ENCODE measurements around the gene LSG1.
A peak's percentile ranks its signal among the peaks of the same experiment; 100 is the strongest.

Gene LSG1

GRCh38 chr3:194688200-194688740, 16.3 kb upstream of the LSG1 start:
- TF ChIP-seq, protein P1, sequence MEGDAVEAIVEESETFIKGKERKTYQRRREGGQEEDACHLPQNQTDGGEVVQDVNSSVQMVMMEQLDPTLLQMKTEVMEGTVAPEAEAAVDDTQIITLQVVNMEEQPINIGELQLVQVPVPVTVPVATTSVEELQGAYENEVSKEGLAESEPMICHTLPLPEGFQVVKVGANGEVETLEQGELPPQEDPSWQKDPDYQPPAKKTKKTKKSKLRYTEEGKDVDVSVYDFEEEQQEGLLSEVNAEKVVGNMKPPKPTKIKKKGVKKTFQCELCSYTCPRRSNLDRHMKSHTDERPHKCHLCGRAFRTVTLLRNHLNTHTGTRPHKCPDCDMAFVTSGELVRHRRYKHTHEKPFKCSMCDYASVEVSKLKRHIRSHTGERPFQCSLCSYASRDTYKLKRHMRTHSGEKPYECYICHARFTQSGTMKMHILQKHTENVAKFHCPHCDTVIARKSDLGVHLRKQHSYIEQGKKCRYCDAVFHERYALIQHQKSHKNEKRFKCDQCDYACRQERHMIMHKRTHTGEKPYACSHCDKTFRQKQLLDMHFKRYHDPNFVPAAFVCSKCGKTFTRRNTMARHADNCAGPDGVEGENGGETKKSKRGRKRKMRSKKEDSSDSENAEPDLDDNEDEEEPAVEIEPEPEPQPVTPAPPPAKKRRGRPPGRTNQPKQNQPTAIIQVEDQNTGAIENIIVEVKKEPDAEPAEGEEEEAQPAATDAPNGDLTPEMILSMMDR (IDR thresholded peaks at IDR 0.05; ENCODE audit: control extremely low read depth, extremely low read depth, low read depth, missing control alignments), result no peak
- ChIA-PET POLR2A (interaction anchor here (0.5 to 2.9 kb wide), 3 partner anchors 16 to 572 kb away, joined by 4 to 22 read pairs (median 5); partner anchors contain the start of gene LSG1), CTCF (interaction anchor here (1.0 to 7.4 kb wide), 14 partner anchors 15 to 583 kb away, joined by 3 to 90 read pairs (median 4); partner anchors contain the start of genes LSG1 and XXYLT1)
- peak; percentile 70 for DNase-seq (ENCODE audit: extremely low spot score)

- DNase-seq (ENCODE audit: extremely low spot score), result peak; percentile 75
- TF ChIP-seq, protein P1 (IDR thresholded peaks at IDR 0.05; ENCODE audit: control extremely low read depth, extremely low read depth, low read depth, missing control alignments), result peak; percentile 62
- ChIA-PET POLR2A (interaction anchor here (0.5 to 2.9 kb wide), 4 partner anchors 16 to 855 kb away, joined by 4 to 22 read pairs (median 4); partner anchors contain the start of gene LSG1), CTCF (interaction anchor here (1.0 to 7.4 kb wide), 17 partner anchors 14 to 584 kb away, joined by 3 to 90 read pairs (median 4); partner anchors contain the start of genes LSG1 and XXYLT1)
Measured at GRCh38 chr3:194687638-194688199, 15.7 kb upstream of the LSG1 start.

DNA sequence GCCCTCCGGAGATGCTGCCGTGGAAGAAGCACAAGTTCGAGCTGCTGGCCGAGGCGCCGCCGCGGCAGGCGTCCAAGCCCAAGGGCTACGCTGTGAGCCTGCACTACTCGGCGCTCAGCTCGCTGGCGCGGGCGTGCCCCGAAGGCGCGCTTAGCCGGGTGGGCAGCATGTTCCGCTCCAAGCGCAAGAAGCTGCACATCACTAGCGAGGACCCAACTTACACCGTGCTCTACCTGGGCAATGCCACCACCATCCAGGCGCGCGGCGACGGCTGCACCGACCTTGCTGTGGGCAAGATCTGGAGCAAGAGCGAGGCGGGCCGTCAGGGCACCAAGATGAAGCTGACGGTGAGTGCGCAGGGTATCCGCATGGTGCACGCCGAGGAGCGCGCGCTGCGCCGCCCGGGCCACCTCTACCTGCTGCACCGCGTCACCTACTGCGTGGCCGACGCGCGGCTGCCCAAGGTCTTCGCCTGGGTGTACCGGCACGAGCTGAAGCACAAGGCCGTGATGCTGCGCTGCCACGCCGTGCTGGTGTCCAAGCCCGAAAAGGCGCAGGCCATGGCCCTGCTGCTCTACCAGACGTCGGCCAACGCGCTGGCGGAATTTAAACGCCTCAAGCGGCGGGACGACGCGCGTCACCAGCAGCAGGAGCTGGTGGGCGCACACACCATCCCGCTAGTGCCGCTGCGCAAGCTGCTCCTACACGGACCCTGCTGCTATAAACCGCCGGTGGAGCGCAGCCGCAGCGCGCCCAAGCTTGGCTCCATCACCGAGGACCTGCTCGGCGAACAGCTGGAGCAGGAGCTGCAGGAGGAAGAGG, 15.0 kb upstream of the LSG1 start:
- POLR2A ChIA-PET, result interaction anchor here (0.8 to 2.9 kb wide), 4 partner anchors 11 to 855 kb away, joined by 4 to 22 read pairs (median 4); partner anchors contain the start of gene LSG1
- TF ChIP-seq, protein P1 (IDR thresholded peaks at IDR 0.05; ENCODE audit: control extremely low read depth, extremely low read depth, low read depth, missing control alignments), result no peak
- DNase-seq (ENCODE audit: extremely low spot score), result no peak
- CTCF ChIA-PET, result interaction anchor here (1.0 to 7.4 kb wide), 17 partner anchors 14 to 584 kb away, joined by 3 to 90 read pairs (median 4); partner anchors contain the start of genes LSG1 and XXYLT1

DNA sequence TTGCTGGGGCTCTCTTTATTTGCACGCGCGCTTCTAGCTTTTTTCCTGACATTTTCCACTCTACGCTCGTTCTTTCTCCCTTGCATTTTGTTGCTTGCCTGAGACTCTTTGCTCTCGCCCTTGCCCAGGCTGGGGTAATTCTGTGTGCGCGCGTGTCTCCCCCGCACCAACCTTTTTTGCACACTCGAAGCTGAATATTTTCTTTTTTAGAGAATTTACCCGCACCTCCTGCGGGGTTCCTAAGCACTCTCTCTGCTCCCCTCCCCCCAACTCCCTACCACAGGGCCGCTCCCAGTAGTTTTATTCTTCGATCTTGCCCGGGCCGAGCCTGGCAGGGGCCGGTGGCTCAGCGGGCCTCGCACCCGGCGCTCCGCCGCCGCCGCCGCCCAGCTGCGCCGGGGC, 14.4 kb upstream of the LSG1 start:
- ChIA-PET CTCF (interaction anchor here (1.2 to 7.4 kb wide), 9 partner anchors 13 to 575 kb away, joined by 3 to 90 read pairs (median 4); partner anchors contain the start of gene LSG1), POLR2A (interaction anchor here (0.8 to 2.9 kb wide), 3 partner anchors 11 to 82 kb away, joined by 3 to 22 read pairs (median 4); partner anchors contain the start of gene LSG1)
- TF ChIP-seq, protein P1 (IDR thresholded peaks at IDR 0.05; ENCODE audit: control extremely low read depth, extremely low read depth, low read depth, missing control alignments), result no peak
- no peak for DNase-seq (ENCODE audit: extremely low spot score)

DNA sequence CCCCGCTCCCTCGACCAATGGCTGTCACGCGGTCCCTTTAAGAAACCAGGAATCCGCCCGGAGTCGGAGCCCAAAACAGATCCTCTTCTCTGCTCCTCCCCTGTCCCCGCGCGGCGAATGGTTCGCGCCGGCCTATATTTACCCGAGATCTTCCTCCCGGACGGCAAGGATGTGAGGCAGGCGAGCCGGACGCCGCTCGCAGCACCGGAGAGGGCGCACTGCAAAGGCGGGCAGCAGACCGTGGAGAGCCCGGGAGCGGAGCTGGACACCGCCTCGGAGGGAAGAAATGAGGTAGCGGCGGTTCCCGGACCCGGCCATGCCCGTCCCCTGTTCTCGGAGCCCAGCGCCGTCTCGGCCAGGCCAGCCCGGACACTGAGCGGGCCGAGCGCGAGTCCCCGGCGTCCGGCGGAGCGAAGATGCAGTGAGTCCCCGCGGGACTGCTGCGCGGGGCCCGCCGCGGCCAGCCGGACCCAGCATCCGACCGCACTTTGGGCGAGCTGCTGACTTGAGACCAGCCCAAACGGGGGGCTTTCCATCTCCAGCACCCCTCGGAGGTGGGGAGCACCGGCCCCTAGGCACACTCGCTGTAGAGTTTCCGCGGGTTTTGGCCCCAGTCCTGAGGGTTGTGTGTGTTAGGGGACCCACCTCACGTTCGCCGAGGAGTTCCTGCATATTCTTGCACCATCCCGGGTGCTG, 13.9 kb upstream of the LSG1 start, which contains the start of gene FAM43A:
TSS of gene FAM43A (plus strand) at position 166 of the 696 bp plus-strand sequence. CDS start 944 bp downstream, outside the sequence.
- CTCF ChIA-PET, result interaction anchor here (0.9 to 7.4 kb wide), 9 partner anchors 13 to 576 kb away, joined by 3 to 90 read pairs (median 4); partner anchors contain the start of gene LSG1
- POLR2A ChIA-PET, result interaction anchor here (0.8 to 2.9 kb wide), 2 partner anchors 14 to 83 kb away, joined by 3 to 22 read pairs; partner anchors contain the start of gene LSG1
- peak; percentile 81 for DNase-seq (ENCODE audit: extremely low spot score)
- TF ChIP-seq, protein P1 (IDR thresholded peaks at IDR 0.05; ENCODE audit: control extremely low read depth, extremely low read depth, low read depth, missing control alignments), result peak; percentile 32

Measured in GM10248 (cell line).